NCI-H1092 treated with DMSO at 0.1 percent for 48 hours (cell line): Measurements from ENCODE around the gene HIKESHI.

Experiments used
- DNase-seq: peaks from one replicate; lab custom pipeline; 2025; lab: John Stamatoyannopoulos, UW

The HIKESHI gene

GRCh38 chr11:86374586-86374985 lies 72.5 kb downstream of the HIKESHI start, which contains the start of gene CCDC81:
Gene CCDC81 (plus strand): TSS chr11:86374887. CDS start chr11:86375164, 277 bp downstream.
- no peak for DNase-seq

GRCh38 chr11:86377972-86378371 lies 75.9 kb downstream of the HIKESHI start:
- DNase-seq = no peak

- DNase-seq = no peak
Measured at GRCh38 chr11:86380295-86381059, 78.4 kb downstream of the HIKESHI start.

- DNase-seq = no peak
Measured at GRCh38 chr11:86383041-86383955, 81.3 kb downstream of the HIKESHI start.

GRCh38 chr11:86386283-86386682 lies 84.2 kb downstream of the HIKESHI start:
- no peak for DNase-seq

- no peak for DNase-seq
Measured at GRCh38 chr11:86386746-86387145, 84.7 kb downstream of the HIKESHI start.

GRCh38 chr11:86388198-86388597 lies 86.2 kb downstream of the HIKESHI start:
- DNase-seq = no peak

GRCh38 chr11:86390487-86390886 lies 88.4 kb downstream of the HIKESHI start:
- DNase-seq = no peak

- DNase-seq = no peak
Measured at GRCh38 chr11:86395061-86395551, 93.1 kb downstream of the HIKESHI start.
